HG03342 (cell line): Measurements from ENCODE around the gene PGBD5.
"Not testable (repeated sequence)": the region's sequence is repeated elsewhere in the genome, so short reads cannot be mapped to it uniquely, and the experiment has no call there.

Experiments used
- ATAC-seq: cut with Tn5 transposase; IDR thresholded peaks from one replicate; pipeline ENCODE4 v1.9.1; 2021; ENCODE audit warnings: mild to moderate bottlenecking, moderate library complexity; ENCODE audit not compliant: unreplicated experiment

PGBD5 gene, protein sequence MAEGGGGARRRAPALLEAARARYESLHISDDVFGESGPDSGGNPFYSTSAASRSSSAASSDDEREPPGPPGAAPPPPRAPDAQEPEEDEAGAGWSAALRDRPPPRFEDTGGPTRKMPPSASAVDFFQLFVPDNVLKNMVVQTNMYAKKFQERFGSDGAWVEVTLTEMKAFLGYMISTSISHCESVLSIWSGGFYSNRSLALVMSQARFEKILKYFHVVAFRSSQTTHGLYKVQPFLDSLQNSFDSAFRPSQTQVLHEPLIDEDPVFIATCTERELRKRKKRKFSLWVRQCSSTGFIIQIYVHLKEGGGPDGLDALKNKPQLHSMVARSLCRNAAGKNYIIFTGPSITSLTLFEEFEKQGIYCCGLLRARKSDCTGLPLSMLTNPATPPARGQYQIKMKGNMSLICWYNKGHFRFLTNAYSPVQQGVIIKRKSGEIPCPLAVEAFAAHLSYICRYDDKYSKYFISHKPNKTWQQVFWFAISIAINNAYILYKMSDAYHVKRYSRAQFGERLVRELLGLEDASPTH

DNA sequence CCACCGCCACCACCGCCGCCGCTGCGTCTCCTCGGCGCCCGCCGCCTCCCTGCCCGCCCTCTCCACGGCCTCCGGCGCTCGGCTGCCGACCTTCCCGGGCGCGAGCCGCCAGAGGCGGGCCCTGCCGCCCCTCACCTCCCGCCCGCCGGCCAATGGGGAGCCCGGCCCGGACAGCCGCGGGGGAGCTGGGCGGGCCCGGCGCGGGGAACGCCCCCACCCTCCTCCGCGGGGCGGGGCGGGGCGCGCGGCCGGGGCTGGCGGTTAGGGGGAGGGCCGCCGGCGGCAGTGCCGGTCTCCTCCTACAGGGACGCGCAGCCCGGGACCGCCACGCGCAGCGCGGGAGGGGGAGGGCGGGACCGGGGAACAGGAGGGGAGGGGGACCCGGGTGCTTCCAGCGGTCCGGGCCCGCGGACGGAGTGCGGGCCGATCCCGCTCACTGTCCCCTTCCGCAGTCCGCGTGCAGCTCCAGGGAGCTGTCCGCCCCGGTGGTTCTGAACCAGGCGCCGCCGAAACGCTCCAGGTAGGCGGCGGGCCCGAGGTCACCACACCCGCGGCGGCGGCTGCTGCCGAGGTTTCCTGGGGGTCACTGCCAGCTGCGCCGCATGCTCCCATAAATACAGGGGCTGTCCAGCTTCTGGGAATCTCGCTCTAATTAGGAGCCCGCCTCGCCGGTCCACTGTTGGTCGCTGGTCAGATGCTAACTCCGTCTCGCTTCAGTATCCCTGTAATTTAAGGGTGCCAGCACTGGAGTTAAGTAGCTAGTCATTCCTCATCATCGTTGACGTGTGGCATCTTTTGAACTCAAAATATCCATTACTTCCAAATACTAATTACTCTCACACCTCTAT is at the start of gene PGBD5:
TSS of gene PGBD5 (minus strand) at position 87 of the 848 bp plus-strand sequence. CDS start 404 bp downstream, outside the sequence.
- ATAC-seq = peak; percentile 81

- not testable (repeated sequence) for ATAC-seq
These were observed 48.8 kb upstream of the PGBD5 start for GRCh38 chr1:230474924-230475323.

DNA sequence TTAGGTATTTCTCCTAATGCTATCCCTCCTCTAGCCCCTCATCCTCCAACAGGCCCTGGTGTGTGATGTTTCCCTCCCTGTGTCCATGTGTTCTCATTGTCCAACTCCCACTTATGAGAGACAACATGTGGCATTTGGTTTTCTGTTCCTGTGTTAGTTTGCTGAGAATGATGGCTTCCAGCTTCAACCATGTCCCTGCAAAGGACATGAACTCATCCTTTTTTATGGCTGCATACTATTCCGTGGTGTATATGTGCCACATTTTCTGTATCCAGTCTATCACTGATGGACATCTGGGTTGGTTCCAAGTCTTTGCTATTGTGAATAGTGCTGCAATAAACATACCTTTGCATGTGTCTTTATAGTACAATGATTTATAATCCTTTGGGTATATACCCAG is 44.6 kb upstream of the PGBD5 start:
- ATAC-seq = not testable (repeated sequence)

- ATAC-seq = no peak
These were observed 43.1 kb upstream of the PGBD5 start for GRCh38 chr1:230469271-230469670.

DNA sequence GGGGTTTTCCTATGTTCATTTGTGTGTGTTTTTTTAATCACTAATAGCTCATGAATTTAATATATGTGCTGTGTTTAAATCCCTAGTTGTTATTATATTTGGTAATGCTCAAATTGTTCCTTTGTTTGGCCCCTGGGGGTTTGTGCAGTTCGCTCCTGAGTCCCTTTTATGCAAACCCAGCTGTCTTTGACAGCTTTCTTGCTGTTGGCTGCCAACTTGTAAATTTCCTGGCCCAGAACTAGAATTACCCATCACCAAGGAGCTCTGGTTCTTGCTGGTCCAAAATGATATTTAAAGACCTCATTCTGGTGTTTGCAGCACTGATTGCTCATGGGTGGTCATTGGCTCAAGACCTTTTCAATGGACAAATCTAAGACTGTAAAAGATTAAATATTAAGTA is 39.6 kb upstream of the PGBD5 start:
- no peak for ATAC-seq

- no peak for ATAC-seq
These were observed 38.5 kb upstream of the PGBD5 start for GRCh38 chr1:230464671-230465070.

GRCh38 chr1:230463760-230464159 is 37.6 kb upstream of the PGBD5 start:
- ATAC-seq = no peak

DNA sequence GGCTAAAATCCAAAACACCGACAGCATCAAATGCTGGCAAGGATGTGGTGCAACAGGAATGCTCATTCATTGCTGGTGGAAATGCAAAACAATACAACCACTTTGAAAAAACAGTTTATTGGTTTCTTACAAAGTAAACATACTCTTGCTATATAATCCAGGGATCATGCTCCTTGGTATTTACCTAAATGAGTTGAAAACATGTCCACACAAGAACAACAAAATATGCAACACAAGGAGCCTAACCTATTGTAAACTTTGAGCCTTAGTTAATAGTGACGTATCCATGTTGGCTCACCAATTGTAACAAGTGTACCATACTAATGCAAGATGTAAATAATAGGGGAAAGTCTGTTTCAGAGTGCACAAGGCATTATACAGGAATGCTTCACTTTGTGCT is 37.2 kb upstream of the PGBD5 start:
- no peak for ATAC-seq

GRCh38 chr1:230459465-230459864 is 33.3 kb upstream of the PGBD5 start:
- ATAC-seq = no peak

DNA sequence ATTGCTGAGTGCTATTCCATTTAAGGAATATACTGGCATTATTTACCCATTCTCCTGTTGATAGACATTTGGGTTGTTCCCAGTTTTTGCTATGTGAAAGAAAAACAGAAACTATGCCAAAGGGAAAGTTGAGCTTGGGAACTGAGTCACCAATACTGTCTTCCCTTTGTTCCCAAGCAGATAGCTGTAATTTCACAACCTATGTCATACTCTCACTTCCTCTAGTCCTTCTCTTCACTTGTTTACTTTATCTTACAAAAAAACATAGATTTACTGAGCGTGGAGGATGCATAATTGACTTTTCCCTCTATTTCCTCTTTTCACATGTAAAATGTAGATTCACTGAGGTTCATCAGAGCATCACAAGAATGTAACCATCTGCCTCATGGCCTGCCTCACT is 32.4 kb upstream of the PGBD5 start:
- ATAC-seq = no peak

GRCh38 chr1:230456478-230456877 is 30.3 kb upstream of the PGBD5 start:
- no peak for ATAC-seq

GRCh38 chr1:230455291-230455690 is 29.2 kb upstream of the PGBD5 start:
- ATAC-seq = no peak

- no peak for ATAC-seq
These were observed 27.2 kb upstream of the PGBD5 start for GRCh38 chr1:230453377-230453776.

DNA sequence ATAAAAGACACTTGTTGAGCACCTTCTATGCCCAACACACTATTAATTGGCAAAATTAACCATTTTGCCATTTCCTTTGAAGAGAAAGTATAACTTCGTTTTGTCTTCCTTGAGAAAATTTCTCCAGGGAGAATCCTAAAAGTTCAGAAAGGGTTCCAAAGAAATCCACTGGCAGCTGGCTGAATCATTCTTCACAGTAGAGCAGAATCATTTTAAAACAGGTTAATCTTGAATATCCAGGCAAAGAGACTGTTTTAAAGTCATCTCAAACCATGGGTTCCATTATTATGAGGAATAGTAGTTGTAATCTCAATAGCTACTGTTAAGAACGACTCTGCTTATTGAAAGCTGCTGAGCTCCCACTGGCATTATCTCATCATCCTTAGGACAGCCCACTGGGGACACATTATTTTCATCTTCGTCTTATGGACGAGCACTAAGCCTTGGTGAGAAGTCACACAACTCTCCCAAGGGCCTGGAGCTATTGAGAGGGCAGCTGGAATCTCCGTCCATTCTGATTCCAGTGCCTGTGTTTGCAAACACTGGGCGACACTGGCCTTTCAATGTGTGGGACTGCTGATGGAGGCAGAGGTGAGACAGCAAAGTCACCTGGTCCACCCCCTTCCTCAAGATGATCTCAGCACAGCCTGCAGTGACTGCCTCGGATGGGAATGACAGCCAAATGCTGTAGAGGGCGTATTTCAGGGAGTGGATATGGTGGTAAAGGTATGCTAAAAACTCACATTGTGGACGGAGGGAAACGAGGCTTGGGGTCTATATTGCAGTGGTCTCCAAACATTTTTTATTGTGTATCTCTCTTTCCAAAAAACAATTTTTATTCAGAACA is 15.3 kb upstream of the PGBD5 start:
- no peak for ATAC-seq

GRCh38 chr1:230435108-230435507 is 9.0 kb upstream of the PGBD5 start:
- no peak for ATAC-seq

GRCh38 chr1:230431527-230431926 is 5.4 kb upstream of the PGBD5 start:
- ATAC-seq = no peak

DNA sequence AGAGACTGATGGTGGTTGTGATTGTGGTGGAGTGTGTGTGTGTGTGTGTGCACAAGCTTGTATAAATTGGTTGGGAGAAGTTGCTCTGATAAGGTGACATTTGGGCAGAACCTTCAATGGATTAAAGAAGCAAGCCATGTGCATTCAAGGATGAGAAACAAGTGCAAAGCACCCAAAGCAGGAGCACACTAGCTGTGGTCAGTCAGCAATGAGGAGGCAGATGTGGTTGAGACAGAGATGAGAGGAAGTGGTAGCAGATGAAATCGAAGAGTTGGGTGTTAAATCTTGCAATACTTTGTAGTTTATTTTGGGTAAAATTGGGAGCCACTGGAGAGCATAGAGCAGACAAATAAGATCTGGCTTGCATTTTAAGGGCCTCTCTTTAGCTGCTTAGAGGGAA is 4.4 kb upstream of the PGBD5 start:
- no peak for ATAC-seq

GRCh38 chr1:230429067-230429735 is 3.1 kb upstream of the PGBD5 start:
- no peak for ATAC-seq

GRCh38 chr1:230427981-230428380 is 1.8 kb upstream of the PGBD5 start:
- ATAC-seq = no peak
